IPS-18a (cell line): ENCODE measurements around the gene ZFTA.

ENCODE experiments used
- H3K27ac ChIP-seq: one replicate; pipeline ENCODE4 v1.5.1; 2013; ENCODE audit warnings: low read length
- H3K27me3 ChIP-seq: one replicate; pipeline ENCODE4 v1.6.1; 2013; ENCODE audit warnings: mild to moderate bottlenecking, low read length; ENCODE audit not compliant: control insufficient read depth, insufficient read depth
- H3K36me3 ChIP-seq: one replicate; pipeline ENCODE4 v1.6.1; 2013; ENCODE audit warnings: low read depth, low read length; ENCODE audit not compliant: control insufficient read depth
- H3K4me1 ChIP-seq: one replicate; pipeline ENCODE4 v1.6.1; 2013; ENCODE audit warnings: low read depth, low read length; ENCODE audit not compliant: control insufficient read depth
- H3K4me3 ChIP-seq: one replicate; pipeline ENCODE4 v1.5.1; 2013; ENCODE audit warnings: low read length
- H3K9ac ChIP-seq: one replicate; pipeline ENCODE4 v1.6.1; 2013; ENCODE audit warnings: mild to moderate bottlenecking, low read length, moderate library complexity
- H3K9me3 ChIP-seq: one replicate; pipeline ENCODE4 v1.6.1; 2013; ENCODE audit warnings: low read depth, low read length; ENCODE audit not compliant: control insufficient read depth

The ZFTA gene

DNA sequence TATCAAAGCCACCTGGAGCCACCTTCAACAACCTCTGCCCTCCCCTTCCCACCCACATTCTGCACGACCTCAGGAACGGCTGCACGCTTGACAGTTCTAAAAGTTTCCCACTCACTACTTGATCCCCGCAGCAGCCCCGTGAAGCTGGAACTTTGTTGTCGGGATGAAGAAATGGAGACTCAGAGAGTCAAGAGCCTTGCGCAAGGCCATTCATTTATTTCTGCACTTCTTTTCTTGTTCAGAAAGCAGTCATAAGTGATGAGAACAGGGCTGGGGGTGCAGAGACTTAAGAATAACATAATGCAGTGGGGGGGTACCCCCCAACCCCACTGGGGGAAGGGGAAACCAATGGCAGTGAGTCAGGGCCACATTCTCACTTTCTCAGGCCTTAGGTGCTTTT, 2.2 kb upstream of the ZFTA start:
- Histone ChIP-seq H3K27ac (no peak overlapping the region), H3K4me3 (no peak overlapping the region), H3K9ac (no peak overlapping the region), H3K4me1 (peaks cover 21% of the 10 kb centered on the region), H3K36me3 (peaks cover 3% of the 10 kb centered on the region), H3K27me3 (peaks cover 23% of the 10 kb centered on the region), H3K9me3 (no peaks in the 10 kb centered on the region)

DNA sequence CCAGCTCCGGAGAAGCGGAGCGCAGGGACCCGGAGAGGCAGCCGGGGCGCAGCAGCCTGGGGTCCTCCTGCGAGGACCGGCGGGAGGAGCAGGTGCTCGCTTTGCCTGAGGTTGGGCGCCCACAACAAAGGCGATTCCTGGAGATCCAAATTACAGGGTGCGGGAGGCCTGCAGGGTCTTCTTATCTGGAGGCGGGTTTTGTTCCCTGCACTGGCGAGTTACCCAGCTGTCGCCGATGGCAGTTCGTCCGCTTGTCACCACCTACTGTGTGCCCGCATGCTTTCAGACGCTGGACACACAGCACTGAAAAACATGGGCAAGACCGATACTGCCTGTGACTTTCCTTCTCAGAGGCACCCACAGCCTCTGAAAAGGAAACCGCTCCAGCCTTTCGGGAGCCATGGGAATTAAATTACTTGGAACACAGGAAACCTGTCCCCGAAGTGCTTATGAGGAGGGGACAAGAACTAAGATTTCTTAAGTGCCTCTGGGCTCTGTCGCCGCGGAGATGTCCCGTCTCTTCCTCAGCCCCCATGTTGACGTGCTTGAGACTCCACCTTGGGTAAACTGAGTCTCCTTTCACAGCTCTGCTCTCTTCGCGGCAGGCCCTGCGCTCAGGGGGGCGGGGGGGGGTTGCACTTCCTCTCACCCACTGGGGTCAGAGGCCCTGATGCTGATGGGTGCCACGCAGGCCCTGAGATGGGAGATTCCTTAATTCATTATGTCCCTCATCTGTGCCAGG, 1.3 kb upstream of the ZFTA start:
- no peak overlapping the region for H3K27ac ChIP-seq
- H3K9ac ChIP-seq: peak overlapping the region; percentile 39
- H3K4me1 ChIP-seq: peaks cover 25% of the 10 kb centered on the region

DNA sequence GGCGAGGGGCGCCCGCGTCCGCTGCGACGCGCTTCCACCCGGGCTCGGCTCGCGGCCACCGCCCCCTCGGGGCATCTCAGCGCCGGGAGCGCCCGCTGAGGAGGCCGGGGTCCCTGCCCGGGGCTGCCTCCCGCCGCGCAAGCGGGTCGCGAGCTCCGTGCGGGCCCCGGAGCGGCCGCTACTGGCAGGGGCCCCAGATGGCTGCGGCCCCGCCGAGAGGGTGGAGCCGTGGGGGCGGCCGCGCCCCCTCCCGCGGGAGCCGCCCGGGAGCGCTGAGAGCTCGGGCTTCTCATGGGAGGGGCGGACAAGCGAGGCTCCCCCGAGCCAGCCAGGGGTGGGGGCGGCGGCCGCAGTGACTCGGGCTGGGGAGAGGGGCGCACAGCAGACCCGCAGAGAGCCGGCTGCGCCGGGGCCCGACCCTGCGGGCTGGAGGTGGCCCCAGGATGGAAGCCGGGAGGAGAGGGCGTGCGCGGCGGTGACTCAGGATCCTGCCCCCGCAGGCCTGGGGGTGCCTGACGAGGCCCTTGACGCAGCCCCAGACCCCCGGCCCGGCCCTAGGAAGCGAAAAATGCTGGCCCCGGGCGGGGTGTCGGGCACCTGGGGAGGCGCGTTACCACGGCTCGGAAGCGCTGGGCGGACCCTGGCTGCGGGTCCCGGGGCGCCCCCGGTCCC, 603 bp upstream of the ZFTA start:
- H3K27ac ChIP-seq: no peak overlapping the region
- peaks cover 23% of the 10 kb centered on the region for H3K27me3 ChIP-seq
- no peaks in the 10 kb centered on the region for H3K9me3 ChIP-seq
- H3K9ac ChIP-seq: peak overlapping the region; percentile 39
- H3K36me3 ChIP-seq: peaks cover 3% of the 10 kb centered on the region
- peak overlapping the region; percentile 62 for H3K4me3 ChIP-seq
- H3K4me1 ChIP-seq: peaks cover 25% of the 10 kb centered on the region

More for the DNA sequence above, 1.3 kb upstream of the ZFTA start:
- H3K27me3 ChIP-seq: peaks cover 23% of the 10 kb centered on the region
- H3K36me3 ChIP-seq: peaks cover 3% of the 10 kb centered on the region
- peak overlapping the region; percentile 62 for H3K4me3 ChIP-seq
- H3K9me3 ChIP-seq: no peaks in the 10 kb centered on the region

DNA sequence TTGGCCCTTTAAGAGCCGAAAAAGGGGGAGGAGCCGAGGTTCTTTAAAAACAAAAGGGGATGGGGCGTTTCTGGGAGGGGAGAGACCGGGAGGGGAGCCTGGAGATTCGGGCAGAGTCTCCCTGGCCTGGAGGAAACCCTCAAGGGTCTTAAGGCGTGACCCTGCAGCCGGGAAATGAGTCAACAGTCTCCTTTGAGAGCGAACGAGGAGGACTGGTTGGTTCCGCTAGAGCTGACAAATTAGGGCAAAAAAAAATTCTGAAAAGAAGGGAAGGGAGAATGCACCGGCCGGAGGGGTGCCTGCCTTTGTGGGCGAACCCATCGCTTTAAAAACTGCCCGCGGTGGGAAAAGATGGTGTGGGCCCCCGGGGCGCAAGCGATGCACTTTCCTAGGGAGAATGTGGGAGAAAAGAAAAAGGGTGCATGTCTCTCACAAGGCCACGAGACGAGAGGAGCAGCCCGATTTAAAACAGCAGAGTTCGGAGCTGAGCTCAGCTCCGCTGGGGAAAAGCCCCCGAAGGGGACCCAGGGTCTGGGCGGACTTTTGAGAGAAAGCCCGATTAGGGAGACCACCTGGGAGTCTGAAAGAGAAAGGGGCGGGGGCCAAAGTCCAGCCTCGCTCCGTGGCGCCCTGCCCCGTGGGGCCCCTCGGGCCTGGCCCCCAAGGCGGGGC, 874 bp downstream of the ZFTA start:
- Histone ChIP-seq H3K9me3 (no peaks in the 10 kb centered on the region), H3K9ac (peak overlapping the region; percentile 84), H3K27ac (peak overlapping the region; percentile 29), H3K4me1 (peaks cover 25% of the 10 kb centered on the region), H3K4me3 (peak overlapping the region; percentile 85), H3K36me3 (peaks cover 3% of the 10 kb centered on the region), H3K27me3 (peaks cover 23% of the 10 kb centered on the region)

DNA sequence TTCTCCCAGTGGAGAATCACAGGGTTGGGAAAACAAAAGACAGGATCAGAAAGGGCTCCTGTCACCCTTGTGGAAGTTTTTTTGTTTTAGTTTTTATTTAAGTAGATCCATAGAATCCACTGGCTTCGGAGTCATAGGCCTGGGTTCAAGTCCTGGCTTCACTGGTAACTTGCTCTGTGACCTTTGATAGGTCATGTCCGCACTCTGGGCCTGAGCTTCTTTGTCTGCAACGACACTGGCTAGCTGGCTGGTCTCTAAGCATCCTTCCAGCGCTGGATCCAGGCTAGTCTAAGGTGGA, 1.4 kb downstream of the ZFTA start:
- Histone ChIP-seq H3K9me3 (no peaks in the 10 kb centered on the region), H3K4me3 (peak overlapping the region; percentile 85), H3K27me3 (peaks cover 23% of the 10 kb centered on the region), H3K27ac (no peak overlapping the region), H3K9ac (peak overlapping the region; percentile 84), H3K4me1 (peaks cover 25% of the 10 kb centered on the region), H3K36me3 (peaks cover 3% of the 10 kb centered on the region)

DNA sequence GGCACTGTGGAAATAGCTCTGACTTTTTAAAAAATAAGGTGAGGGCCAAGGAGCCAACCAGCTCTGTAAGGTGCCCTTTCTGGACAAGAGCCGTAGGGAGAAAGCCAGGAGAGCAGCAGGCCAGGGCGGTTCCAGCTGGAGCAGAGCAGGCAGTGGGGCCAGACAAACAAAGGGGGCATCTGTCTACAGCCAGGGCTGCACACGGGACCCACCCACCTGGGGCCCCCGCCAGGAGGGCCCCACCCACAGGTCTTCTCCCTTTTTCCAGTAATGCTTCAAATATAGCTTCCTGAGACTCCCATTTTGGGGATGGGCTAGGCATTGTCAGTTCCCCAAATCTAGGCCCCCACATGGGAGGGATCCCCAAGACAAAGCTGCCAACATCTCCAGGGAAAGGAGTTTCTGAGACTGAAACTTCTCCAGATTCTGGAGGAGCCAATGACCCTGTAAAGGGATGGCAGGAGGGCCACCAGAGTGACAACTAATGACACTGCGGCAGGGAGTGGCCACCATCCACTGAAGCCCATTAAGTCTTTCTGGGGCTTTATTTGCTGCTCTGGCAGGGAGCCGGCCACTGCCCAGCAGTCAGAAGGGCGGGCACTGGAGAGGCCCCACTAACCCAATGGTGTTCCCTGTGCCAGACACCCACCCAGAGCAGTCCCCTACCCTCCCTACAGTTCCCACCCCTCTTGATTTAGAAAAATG, 1.9 kb downstream of the ZFTA start:
- H3K36me3 ChIP-seq: peaks cover 3% of the 10 kb centered on the region
- no peaks in the 10 kb centered on the region for H3K9me3 ChIP-seq
- H3K27ac ChIP-seq: no peak overlapping the region
- H3K4me3 ChIP-seq: peak overlapping the region; percentile 85
- peaks cover 23% of the 10 kb centered on the region for H3K27me3 ChIP-seq
- no peak overlapping the region for H3K9ac ChIP-seq
- peaks cover 25% of the 10 kb centered on the region for H3K4me1 ChIP-seq

DNA sequence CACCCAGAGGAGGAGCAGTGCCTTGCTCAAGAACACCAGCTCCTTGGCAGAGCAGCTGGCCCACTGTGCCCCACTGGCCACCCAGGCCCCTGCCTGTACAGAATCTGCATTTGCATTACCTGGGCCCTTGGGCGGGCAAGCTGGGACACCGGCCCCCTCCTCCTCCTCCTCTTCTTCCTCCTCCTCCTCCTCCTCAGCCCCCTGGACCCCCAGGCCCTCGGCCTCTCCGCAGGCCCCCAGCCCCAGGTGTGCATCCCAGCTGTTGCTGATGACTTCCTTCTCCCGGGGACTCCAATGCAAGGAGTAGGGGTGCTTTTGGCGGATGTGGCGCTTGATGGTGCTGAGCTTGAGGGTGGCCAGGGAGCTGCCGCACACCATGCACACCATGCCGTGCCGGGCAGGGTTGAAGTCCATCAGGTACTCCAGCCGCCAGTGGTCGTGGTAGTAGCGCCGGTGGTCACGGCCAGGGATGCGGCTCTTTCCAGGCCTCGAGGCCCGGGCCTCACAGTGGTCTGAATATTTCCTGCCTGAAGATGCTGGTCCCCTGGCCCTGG, 2.8 kb downstream of the ZFTA start:
- Histone ChIP-seq H3K4me3 (peak overlapping the region; percentile 9), H3K9me3 (no peaks in the 10 kb centered on the region), H3K27ac (no peak overlapping the region), H3K4me1 (peaks cover 28% of the 10 kb centered on the region), H3K27me3 (peaks cover 14% of the 10 kb centered on the region), H3K9ac (no peak overlapping the region), H3K36me3 (peaks cover 3% of the 10 kb centered on the region)

DNA sequence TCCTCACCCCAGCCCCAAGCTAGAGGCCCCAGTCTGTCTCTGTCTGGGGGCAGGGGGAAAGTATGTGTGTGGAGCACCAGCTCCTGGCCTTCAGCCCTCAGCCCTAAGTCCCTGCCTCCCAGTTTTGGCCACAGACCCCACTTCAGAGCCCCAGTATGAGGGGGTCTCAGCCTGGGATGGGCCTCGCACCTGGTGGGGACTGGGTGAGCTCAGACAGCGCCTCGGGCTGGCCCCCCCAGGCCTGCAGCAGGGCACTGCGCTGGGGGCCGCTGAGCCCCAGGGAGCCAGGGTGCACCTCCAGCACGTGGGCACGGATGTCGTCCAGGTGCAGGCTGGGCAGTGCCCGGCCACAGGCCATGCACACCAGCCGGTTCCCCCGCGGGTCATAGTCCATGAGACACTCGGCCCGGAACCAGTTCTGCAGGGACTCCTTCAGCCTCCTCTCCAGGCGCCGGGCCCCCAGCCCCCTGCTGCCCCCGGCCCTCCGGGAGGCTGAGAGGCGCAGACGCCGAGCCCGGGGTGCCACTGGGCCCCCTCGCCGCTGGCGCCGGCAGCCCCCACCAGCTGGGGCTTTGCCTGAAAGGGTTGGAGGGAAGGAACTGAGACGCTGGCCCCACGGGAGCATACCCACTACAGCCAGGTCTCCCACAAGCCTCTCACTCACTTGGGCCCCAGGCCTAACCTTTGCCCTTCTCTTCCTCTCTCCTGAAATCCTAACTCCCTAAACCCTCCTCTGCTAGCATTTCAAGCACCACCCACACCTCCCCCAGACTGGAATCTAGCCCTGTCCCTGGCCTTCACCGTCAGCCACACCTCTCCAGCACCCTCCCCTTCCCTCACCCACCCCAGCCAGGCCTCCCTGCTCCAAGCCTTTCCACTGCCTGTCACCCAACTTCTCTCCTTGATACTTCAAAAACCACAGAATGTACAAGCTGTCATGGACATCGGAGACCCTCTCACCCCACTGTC, 3.6 kb downstream of the ZFTA start:
- H3K27me3 ChIP-seq: peaks cover 6% of the 10 kb centered on the region
- H3K4me3 ChIP-seq: peak overlapping the region; percentile 77
- peak overlapping the region; percentile 84 for H3K9ac ChIP-seq
- no peak overlapping the region for H3K27ac ChIP-seq
- H3K4me1 ChIP-seq: peaks cover 34% of the 10 kb centered on the region
- no peaks in the 10 kb centered on the region for H3K9me3 ChIP-seq
- H3K36me3 ChIP-seq: peaks cover 4% of the 10 kb centered on the region

DNA sequence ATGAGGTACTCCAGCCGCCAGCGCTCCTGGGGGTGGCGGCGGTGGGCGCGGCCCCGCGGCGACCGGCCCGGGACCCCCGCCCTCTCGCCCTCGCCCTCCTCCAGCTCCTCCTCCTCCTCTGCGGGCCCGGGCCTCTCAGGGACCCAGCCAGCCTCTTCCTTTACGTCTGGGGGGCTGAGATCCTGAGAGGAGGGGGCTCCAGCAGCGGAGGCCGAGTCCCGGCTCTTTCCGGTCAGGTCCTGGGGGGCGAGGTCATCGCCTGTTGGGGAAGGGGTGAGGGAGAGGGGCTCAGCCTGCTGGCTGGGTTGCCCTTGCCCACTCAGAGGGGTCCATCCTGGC, 4.3 kb downstream of the ZFTA start:
- H3K4me1 ChIP-seq: peaks cover 37% of the 10 kb centered on the region
- H3K36me3 ChIP-seq: peaks cover 10% of the 10 kb centered on the region
- no peaks in the 10 kb centered on the region for H3K27me3 ChIP-seq
- H3K4me3 ChIP-seq: peak overlapping the region; percentile 77
- peak overlapping the region; percentile 84 for H3K9ac ChIP-seq
- no peaks in the 10 kb centered on the region for H3K9me3 ChIP-seq
- no peak overlapping the region for H3K27ac ChIP-seq

DNA sequence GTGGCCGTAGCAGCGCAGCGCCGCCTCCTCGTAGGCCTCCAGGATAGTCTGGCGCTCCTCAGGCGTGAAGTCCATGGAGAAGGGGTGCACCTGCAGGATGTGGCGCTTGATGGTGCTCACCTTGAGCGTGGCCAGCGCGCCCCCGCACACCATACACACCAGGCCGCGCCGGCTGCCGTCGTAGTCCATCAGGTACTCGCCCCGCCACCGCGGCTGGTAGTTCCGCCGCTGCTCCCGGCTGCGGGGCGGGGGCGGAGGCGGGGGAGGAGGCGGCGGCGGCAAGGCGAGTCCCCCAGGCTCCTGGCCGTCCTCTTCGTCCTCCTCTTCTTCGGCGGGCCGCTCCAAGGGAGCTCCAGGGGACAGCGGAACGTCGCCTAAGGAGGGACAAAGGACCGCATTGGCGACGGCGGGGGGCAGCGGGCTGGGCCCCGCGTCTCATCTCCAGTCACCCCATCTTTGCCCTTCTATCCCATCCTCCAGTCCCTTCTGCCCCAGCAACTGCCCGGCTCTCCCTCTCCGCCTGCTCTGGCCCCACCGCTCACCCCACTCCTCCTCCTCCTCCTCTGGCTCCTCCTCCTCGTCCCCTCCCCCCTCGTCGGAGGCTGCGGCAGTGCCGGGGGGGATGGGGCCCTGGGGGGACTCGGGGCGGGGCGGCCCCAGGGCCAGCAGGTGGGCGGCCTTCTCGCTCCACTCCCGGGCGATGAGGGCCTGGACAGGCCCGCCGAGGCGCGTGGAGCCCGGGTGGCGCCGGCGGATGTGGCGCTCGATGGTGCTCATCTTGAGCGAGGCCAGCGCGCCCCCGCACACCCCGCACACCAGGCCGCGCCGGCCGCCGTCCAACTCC, 4.9 kb downstream of the ZFTA start:
- H3K4me1 ChIP-seq: peaks cover 37% of the 10 kb centered on the region
- H3K4me3 ChIP-seq: peak overlapping the region; percentile 77
- H3K9ac ChIP-seq: peak overlapping the region; percentile 84
- H3K36me3 ChIP-seq: peaks cover 13% of the 10 kb centered on the region
- peak overlapping the region; percentile 42 for H3K27ac ChIP-seq
- no peaks in the 10 kb centered on the region for H3K27me3 ChIP-seq
- H3K9me3 ChIP-seq: no peaks in the 10 kb centered on the region
